ENCODE data around the gene IMPG1.
"Not testable (repeated sequence)": the region's sequence is repeated elsewhere in the genome, so short reads cannot be mapped to it uniquely, and the experiment has no call there.

The IMPG1 gene

DNA sequence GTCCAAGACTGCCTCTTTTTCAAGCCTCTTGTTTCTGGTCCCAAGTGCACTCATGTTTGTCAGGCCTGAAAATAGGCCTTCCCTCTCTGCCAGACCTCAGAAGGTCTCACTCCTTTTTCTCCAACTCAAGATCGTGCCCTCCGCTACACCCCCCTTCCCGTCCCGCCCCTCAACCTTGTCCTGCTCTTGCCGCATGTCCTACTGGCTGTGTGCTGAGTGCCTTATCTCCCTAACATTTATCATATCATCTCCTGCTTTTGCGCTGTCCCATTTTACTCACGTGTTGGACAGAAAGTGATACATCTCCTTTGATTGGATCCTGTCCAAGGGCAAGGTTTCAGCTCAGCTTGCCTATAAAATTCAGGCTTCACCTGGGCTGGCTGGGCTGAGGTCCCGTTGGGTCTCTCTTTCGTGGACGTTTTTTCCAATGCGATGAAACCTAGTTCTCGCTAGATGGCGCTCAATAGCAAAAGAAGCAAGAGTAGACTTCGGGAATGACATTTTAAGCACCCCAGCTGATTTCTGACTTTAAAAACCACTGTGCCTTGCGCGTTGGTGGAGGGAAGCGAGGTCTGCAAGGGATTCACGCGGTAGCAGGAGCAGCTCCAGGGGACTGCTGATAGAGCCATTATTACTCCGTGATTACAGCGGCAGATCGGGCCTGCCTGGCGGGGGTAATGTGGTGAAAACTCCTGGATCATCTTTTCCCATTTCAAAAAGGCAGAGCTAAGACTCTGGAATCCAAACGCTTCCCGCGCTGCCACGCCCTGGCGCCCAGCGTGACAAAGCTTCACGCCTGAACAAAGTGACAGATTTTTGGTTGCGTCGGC, 137.6 kb downstream of the IMPG1 start:
- Mint-ChIP-seq H3K27me3 (peaks cover 16% of the 10 kb centered on the region), H3K4me3 (peak overlapping the region; percentile 82), H3K4me1 (ENCODE audit: low read depth) (peaks cover 6% of the 10 kb centered on the region), H3K36me3 (no peaks in the 10 kb centered on the region), H3K27ac (no peak overlapping the region), H3K9me3 (ENCODE audit: low read depth) (no peaks in the 10 kb centered on the region)

DNA sequence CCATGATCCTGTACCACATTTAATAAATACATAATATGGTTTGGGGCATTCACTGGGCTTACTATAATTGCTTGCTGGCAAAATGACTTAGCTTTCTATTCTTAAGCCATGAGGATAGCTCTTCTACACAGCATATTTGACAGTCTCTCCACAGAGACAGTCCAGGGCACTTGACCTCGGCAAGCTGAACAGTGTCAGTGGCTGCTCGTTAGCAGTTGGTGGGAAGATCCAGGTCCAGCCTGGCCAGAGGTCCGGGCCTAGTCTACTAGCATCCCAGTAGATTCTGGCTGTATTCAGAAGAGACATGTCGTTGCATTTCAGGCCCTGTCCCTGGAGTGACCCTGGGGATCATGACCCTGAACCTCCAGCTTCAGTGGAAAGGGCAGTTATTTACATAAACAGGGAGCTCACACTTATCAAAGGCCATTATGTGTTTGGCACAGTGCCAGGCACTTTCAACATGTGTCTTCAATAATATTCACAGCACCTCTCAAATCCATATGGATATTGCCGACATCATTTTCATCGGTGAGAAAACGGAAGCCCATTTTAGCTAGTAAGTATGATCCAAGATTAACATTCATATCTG, 139.0 kb downstream of the IMPG1 start:
- Mint-ChIP-seq H3K36me3 (no peaks in the 10 kb centered on the region), H3K9me3 (ENCODE audit: low read depth) (no peaks in the 10 kb centered on the region), H3K27me3 (peaks cover 15% of the 10 kb centered on the region), H3K4me3 (no peak overlapping the region), H3K4me1 (ENCODE audit: low read depth) (peaks cover 6% of the 10 kb centered on the region), H3K27ac (no peak overlapping the region)

DNA sequence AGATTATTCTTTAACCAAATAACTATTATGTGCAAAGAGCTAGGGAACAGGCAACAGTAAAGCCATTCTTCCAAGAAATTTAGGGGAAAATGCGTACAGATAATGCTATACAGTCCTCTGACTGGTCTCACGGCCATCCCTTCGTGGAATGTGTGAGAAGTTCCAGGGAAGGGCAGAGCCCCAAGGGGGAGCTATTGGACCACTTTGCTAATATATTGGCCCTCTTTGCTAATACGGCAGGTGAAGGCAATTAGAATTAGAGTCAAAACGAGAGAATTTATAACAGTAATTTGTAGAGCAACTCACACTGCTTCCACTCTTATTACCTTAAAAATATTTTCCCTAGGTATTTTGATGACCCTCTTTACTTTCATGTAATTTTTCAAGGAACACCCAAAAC, 140.4 kb downstream of the IMPG1 start:
- Mint-ChIP-seq H3K36me3 (no peaks in the 10 kb centered on the region), H3K27ac (no peak overlapping the region), H3K4me1 (ENCODE audit: low read depth) (peaks cover 6% of the 10 kb centered on the region), H3K4me3 (no peak overlapping the region), H3K27me3 (peaks cover 15% of the 10 kb centered on the region), H3K9me3 (ENCODE audit: low read depth) (no peaks in the 10 kb centered on the region)

DNA sequence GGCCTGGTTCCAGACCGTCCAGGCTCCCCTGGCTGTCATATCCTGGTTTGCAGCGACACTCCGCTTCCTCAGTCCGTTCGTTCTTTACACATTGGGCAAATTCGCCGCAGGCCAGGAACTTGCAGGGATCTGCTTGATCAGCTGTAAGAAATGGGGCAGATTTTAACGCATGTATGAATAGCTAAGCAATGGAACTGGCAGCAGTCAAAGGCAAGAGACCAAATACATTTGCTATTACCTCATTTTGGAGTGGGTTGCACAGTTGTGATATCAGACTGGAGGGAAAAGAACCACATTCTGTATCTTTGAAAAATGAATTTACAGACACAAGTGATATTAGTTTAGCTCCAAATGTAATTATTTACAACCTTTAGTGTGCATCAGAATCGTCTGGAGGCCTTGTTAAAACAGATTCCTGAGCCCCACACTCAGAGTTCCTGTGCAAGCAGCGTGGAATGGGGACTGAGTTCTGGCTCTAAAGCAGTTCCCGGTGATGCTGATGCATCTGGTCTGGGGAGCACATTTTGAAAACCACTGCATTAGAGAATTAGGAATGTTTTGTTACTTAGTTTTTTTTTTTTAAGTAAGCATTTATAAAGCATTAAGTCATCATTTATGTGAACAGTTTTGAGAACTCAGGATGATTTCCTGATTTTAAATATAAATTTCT, 141.3 kb downstream of the IMPG1 start:
- Mint-ChIP-seq H3K4me3 (no peak overlapping the region), H3K4me1 (ENCODE audit: low read depth) (peaks cover 6% of the 10 kb centered on the region), H3K9me3 (ENCODE audit: low read depth) (no peaks in the 10 kb centered on the region), H3K36me3 (no peaks in the 10 kb centered on the region), H3K27me3 (peaks cover 15% of the 10 kb centered on the region), H3K27ac (no peak overlapping the region)

DNA sequence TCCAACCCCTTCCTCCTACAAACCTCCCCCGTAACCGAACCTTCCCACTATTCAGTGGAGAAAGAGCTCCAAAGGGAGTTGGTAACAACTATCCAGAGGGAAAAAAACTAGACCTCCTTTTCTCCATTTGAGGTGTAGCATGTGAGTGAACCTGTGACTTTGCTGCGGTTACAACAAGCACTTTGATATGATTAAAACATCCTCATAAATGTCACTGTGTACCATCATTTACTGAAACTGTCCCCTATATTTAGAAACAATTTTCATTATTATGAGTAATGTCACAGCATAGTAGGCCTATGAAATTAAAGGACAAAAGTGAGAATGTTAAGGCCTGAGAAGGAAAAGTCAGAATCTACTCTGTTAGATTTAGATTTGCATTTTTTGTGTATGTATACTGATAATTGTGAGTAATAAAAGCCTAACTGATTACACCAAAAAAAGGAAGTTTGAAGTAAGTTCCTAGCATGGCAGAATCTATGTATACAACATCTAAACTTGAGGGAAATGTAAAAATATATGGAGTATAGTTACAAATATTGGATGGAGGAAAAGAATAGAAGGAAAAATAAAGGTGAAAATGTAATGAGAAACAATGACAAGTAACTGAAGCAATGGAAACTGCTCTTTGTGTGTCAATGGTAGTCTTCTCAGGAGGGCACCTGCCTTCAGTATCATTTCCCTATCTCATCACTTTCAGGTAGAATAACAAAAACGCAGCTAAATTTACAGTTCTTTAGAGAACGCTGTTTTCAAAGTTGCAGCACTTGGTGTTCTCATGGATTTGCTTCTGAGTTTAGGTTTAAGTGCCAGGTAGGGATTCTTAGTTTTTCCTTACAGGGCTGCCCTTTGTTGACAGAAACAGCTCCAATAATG, 145.9 kb downstream of the IMPG1 start:
- H3K4me3 Mint-ChIP-seq: no peak overlapping the region
- no peaks in the 10 kb centered on the region for H3K4me1 Mint-ChIP-seq (ENCODE audit: low read depth)
- no peaks in the 10 kb centered on the region for H3K36me3 Mint-ChIP-seq
- peaks cover 5% of the 10 kb centered on the region for H3K27me3 Mint-ChIP-seq
- H3K9me3 Mint-ChIP-seq (ENCODE audit: low read depth): no peaks in the 10 kb centered on the region
- H3K27ac Mint-ChIP-seq: no peak overlapping the region

DNA sequence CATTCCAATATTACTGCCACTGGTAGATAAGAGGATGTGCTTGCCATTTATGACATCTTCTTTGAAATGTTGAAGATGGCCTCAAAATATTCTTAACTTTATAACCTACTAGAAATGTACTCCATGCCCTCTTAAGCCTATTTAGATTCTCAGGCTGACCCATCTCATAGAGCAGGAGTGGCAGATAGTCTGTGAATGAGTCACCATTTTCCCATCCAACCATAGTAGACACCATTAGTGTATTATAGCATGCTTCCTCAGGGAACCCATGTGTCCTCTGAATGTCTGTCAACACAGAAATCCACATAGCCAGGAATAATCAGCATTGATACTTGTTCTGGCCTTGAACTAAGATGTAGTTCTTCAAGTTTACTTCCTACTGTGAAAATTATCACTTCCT, 150.2 kb downstream of the IMPG1 start:
- Mint-ChIP-seq H3K4me3 (no peak overlapping the region), H3K27me3 (peaks cover 3% of the 10 kb centered on the region), H3K9me3 (ENCODE audit: low read depth) (no peaks in the 10 kb centered on the region), H3K4me1 (ENCODE audit: low read depth) (no peaks in the 10 kb centered on the region), H3K36me3 (no peaks in the 10 kb centered on the region), H3K27ac (no peak overlapping the region)

DNA sequence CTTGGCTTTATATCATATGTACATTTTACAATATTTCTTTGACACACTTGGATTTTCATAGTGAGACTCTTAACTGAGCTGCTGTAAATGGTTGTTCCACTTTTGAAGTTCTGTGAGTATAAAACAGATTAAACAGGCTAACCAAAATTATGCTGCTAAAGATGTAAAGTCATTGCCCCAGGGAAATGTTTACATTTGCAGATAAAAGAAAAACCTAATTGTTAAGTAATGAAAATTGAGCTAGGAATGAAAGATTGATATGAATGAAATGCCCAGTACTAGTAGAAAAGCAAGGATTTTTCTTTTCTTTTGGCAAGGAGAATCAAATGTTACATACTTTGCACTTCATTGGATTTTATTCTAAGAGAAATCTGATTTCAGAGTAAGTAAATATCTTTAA, 159.4 kb downstream of the IMPG1 start:
- no peaks in the 10 kb centered on the region for H3K36me3 Mint-ChIP-seq
- H3K4me3 Mint-ChIP-seq: no peak overlapping the region
- no peaks in the 10 kb centered on the region for H3K4me1 Mint-ChIP-seq (ENCODE audit: low read depth)
- no peaks in the 10 kb centered on the region for H3K9me3 Mint-ChIP-seq (ENCODE audit: low read depth)
- peaks cover 3% of the 10 kb centered on the region for H3K27me3 Mint-ChIP-seq
- H3K27ac Mint-ChIP-seq: no peak overlapping the region

DNA sequence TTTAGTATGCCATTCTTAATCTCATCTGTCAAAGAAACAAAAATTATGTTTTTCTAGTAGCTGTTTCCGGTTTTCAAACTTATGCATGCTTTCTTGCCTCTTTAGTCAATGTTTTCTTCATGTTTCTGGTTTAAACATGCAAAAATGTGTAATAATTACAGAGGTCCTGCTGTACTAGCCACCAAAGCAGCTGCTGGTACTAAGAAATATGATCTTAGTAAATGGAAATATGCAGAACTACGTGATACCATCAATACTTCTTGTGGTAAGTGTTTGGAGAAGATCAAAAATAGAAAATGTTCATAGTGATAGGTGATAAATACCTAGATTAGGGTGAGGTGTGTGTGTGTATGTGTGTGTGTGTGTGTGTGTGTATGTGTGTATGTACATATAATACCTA, 165.0 kb downstream of the IMPG1 start:
- H3K36me3 Mint-ChIP-seq: no peaks in the 10 kb centered on the region
- peaks cover 4% of the 10 kb centered on the region for H3K27me3 Mint-ChIP-seq
- H3K4me3 Mint-ChIP-seq: no peak overlapping the region
- H3K27ac Mint-ChIP-seq: no peak overlapping the region
- no peaks in the 10 kb centered on the region for H3K9me3 Mint-ChIP-seq (ENCODE audit: low read depth)
- no peaks in the 10 kb centered on the region for H3K4me1 Mint-ChIP-seq (ENCODE audit: low read depth)

DNA sequence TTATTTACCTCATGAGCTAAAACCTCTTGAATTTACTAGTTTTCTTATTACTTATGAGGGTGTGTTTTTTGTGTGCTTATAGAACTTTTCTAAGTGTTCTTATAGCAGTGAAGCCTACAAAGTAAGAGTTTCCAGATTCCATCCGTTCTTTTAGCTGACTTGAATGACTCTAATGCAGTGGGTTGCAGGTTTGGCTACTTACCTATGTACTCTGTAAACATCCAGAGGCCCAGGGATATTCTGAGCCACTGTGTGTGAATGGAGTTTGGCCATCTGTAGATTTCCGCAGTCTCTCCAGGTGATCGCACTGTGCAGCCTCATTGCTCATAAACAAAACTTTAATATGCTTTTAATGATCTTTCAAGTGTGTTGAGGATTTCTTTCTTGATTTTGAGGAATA, 165.6 kb downstream of the IMPG1 start:
- H3K4me1 Mint-ChIP-seq (ENCODE audit: low read depth): no peaks in the 10 kb centered on the region
- no peaks in the 10 kb centered on the region for H3K9me3 Mint-ChIP-seq (ENCODE audit: low read depth)
- no peak overlapping the region for H3K27ac Mint-ChIP-seq
- peaks cover 4% of the 10 kb centered on the region for H3K27me3 Mint-ChIP-seq
- H3K4me3 Mint-ChIP-seq: no peak overlapping the region
- H3K36me3 Mint-ChIP-seq: no peaks in the 10 kb centered on the region

DNA sequence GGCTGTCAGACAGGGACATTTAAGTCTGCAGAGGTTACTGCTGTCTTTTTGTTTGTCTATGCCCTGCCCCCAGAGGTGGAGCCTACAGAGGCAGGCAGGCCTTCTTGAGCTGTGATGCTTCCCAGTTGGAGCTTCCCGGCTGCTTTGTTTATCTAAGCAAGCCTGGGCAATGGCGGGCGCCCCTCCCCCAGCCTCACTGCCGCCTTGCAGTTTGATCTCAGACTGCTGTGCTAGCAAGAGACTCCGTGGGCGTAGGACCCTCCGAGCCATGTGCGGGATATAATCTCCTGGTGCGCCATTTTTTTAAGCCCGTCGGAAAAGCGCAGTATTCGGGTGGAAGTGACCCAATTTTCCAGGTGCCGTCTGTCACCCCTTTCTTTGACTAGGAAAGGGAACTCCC, 167.3 kb downstream of the IMPG1 start:
- H3K27me3 Mint-ChIP-seq; H3K4me3 Mint-ChIP-seq; H3K27ac Mint-ChIP-seq; H3K4me1 Mint-ChIP-seq (ENCODE audit: low read depth); H3K9me3 Mint-ChIP-seq (ENCODE audit: low read depth); H3K36me3 Mint-ChIP-seq: not testable (repeated sequence)

DNA sequence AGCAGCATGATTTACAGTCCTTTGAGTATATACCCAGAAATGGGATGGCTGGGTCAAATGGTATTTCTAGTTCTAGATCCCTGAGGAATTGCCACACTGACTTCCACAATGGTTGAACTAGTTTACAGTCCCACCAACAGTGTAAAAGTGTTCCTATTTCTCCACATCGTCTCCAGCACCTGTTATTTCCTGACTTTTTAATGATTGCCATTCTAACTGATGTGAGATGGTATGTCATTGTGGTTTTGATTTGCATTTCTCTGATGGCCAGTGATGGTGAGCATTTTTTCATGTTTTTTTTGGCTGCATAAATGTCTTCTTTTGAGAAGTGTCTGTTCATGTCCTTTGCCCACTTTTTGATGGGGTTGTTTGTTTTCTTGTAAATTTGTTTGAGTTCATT, 172.2 kb downstream of the IMPG1 start:
- H3K36me3 Mint-ChIP-seq; H3K27ac Mint-ChIP-seq; H3K4me1 Mint-ChIP-seq (ENCODE audit: low read depth); H3K27me3 Mint-ChIP-seq; H3K4me3 Mint-ChIP-seq; H3K9me3 Mint-ChIP-seq (ENCODE audit: low read depth): not testable (repeated sequence)

DNA sequence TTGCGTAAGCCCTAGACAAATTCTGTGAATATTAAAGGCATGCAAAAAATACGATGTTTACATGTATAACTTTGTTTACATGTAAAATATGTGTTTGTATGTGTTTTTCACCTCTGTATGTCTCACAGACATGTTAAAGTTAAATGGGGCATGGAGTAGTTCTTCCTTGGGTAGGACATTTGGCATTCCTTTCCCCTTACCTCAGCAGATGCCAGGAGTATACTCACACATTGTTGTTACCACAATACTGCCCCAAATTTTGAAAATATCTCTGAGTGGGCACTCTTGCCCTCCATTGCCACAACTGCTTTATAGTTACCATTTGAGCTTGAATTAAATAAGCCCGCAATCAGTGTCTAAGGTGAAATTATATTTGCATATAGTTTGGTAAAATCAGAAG, 175.9 kb downstream of the IMPG1 start:
- Mint-ChIP-seq H3K27me3 (peaks cover 3% of the 10 kb centered on the region), H3K4me1 (ENCODE audit: low read depth) (no peaks in the 10 kb centered on the region), H3K9me3 (ENCODE audit: low read depth) (no peaks in the 10 kb centered on the region), H3K4me3 (no peak overlapping the region), H3K27ac (no peak overlapping the region), H3K36me3 (no peaks in the 10 kb centered on the region)

DNA sequence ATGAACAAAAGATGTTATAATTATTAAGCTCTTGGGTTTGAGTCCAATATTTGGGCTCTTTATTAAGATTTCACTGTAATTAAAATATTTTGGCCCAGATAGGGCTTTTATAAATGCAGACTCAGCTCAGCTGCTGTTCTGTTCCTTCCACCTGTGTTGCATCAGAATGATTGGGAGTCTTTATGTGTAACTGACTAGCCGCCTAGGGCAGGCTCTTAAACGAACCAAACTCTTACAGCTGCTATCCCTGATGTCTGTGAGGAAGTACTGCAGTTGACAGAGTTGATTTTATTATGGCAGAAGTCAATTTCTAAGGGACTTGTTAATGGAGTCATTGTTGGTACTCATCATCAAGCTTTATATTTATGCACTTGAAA, 178.7 kb downstream of the IMPG1 start:
- H3K9me3 Mint-ChIP-seq (ENCODE audit: low read depth): no peaks in the 10 kb centered on the region
- H3K27me3 Mint-ChIP-seq: peaks cover 3% of the 10 kb centered on the region
- no peak overlapping the region for H3K4me3 Mint-ChIP-seq
- no peaks in the 10 kb centered on the region for H3K36me3 Mint-ChIP-seq
- H3K27ac Mint-ChIP-seq: no peak overlapping the region
- H3K4me1 Mint-ChIP-seq (ENCODE audit: low read depth): no peaks in the 10 kb centered on the region

DNA sequence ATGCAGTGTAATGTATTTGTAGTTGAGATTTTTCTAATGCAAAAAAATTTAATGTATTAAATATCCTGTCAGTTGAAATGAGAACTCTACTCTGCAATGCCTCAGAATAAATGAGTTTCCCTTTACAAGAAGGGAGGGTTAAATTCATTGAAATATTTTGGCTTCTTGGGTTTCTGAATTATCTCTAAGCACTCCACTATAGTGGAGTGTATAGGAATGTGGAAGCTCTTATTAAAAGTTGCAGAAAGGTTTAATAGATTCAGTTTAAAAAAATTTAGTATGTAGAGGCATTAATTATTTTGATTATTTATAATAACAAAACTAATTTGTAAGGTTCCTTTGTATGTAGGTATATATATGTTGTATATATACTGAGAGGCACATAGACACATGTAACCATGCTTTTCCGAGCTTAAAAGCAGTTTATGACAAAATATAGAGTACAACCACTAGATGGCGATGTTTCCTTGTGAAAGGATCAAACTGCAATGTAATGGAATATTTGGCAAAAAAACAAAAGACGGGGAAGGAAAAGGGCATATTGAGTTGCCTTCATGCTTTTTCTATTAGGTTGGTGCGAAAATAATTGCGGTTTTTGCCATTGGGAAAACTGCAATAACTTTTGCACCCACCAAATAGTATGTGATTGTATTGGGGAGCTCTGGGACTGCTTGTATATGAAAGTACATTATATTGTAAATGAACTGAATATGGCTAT, 179.2 kb downstream of the IMPG1 start:
- Mint-ChIP-seq H3K27me3 (peaks cover 3% of the 10 kb centered on the region), H3K4me1 (ENCODE audit: low read depth) (no peaks in the 10 kb centered on the region), H3K36me3 (no peaks in the 10 kb centered on the region), H3K4me3 (no peak overlapping the region), H3K27ac (no peak overlapping the region), H3K9me3 (ENCODE audit: low read depth) (no peaks in the 10 kb centered on the region)
